ENCODE data around the gene HUS1.

Gene HUS1

DNA sequence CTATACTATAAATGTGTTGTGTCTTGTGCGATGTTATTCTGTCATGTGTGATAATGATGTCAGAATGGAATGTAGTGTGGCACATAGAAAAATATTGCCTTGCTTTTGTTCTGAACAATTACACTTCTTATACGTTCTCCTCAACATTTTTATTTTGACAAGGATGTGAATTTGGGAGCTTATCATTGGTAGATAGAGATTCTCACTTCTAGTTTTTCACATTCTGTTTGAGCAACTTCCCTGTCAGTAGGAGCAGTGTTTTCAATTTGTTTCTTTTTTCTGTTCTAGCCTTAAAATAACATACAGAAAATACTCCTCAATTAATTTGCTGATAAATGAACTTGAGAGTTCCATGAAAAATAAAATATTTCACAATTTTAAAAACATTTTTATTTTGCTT is 31.9 kb upstream of the HUS1 start (continued):
- TF ChIP-seq ZBTB20 (tag by site-specific recombination; IDR thresholded peaks at IDR 0.05) (no peak), MEIS1 (CRISPR knock-in tag; IDR thresholded peaks at IDR 0.05; ENCODE audit: borderline replicate concordance) (no peak), ZNF560 (tag by site-specific recombination; IDR thresholded peaks at IDR 0.05; ENCODE audit: borderline replicate concordance) (no peak), ZNF138 (tag by site-specific recombination; IDR thresholded peaks at IDR 0.05; ENCODE audit: borderline replicate concordance) (no peak)
- TF ChIP-seq, protein P1, sequence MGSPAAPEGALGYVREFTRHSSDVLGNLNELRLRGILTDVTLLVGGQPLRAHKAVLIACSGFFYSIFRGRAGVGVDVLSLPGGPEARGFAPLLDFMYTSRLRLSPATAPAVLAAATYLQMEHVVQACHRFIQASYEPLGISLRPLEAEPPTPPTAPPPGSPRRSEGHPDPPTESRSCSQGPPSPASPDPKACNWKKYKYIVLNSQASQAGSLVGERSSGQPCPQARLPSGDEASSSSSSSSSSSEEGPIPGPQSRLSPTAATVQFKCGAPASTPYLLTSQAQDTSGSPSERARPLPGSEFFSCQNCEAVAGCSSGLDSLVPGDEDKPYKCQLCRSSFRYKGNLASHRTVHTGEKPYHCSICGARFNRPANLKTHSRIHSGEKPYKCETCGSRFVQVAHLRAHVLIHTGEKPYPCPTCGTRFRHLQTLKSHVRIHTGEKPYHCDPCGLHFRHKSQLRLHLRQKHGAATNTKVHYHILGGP (tag by site-specific recombination; IDR thresholded peaks at IDR 0.05), result no peak

DNA sequence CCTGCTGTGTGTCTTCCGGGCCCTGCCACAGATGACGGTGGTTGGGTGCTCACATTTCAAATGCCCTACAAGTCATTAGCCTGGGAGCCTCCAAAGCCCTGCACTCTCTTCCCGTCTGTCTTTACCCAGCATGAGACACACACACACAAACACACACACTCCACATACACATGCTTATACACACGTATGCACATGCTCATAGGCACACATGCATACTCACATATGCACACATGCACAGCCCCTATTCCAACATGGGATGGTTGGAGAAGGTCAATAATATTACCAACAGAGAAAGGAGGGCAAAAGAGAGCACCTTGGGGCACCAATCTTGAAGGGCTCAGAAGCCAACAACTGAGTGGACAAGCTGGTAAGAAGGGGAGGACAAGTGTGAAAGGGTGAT is 30.5 kb upstream of the HUS1 start:
- POLR2A ChIA-PET, result no interaction called here
- Histone ChIP-seq H3K4me1 (ENCODE audit: control insufficient read depth, insufficient read depth, low read length) (no peaks in the 10 kb centered on the region), H3K36me3 (ENCODE audit: control insufficient read depth in 2 of 2, insufficient read depth in 1 of 2, low read length in 2 of 2) (no peaks in the 10 kb centered on the region), H3K27ac (ENCODE audit: extremely low read depth, low read depth, low read length) (no peak overlapping the region), H3K4me3 (ENCODE audit: low read depth, low read length) (no peak overlapping the region), H3K9me3 (ENCODE audit: control insufficient read depth, insufficient read depth, low read depth, low read length) (no peaks in the 10 kb centered on the region)
- TF ChIP-seq ZBTB48 (tag by site-specific recombination; IDR thresholded peaks at IDR 0.05) (no peak), ZEB2 (tag by site-specific recombination; IDR thresholded peaks at IDR 0.05) (no peak), ZNF521 (tag by site-specific recombination; IDR thresholded peaks at IDR 0.05) (no peak), OVOL3 (tag by site-specific recombination; IDR thresholded peaks at IDR 0.05) (no peak), ZNF114 (tag by site-specific recombination; IDR thresholded peaks at IDR 0.05) (no peak), ZNF416 (tag by site-specific recombination; IDR thresholded peaks at IDR 0.05) (no peak), ZNF19 (tag by site-specific recombination; IDR thresholded peaks at IDR 0.05; ENCODE audit: low read depth) (no peak), ZBTB21 (tag by site-specific recombination; IDR thresholded peaks at IDR 0.05) (no peak), ZNF48 (tag by site-specific recombination; IDR thresholded peaks at IDR 0.05) (no peak), ZNF214 (tag by site-specific recombination; IDR thresholded peaks at IDR 0.05; ENCODE audit: borderline replicate concordance) (no peak)
- TF ChIP-seq, protein P2, sequence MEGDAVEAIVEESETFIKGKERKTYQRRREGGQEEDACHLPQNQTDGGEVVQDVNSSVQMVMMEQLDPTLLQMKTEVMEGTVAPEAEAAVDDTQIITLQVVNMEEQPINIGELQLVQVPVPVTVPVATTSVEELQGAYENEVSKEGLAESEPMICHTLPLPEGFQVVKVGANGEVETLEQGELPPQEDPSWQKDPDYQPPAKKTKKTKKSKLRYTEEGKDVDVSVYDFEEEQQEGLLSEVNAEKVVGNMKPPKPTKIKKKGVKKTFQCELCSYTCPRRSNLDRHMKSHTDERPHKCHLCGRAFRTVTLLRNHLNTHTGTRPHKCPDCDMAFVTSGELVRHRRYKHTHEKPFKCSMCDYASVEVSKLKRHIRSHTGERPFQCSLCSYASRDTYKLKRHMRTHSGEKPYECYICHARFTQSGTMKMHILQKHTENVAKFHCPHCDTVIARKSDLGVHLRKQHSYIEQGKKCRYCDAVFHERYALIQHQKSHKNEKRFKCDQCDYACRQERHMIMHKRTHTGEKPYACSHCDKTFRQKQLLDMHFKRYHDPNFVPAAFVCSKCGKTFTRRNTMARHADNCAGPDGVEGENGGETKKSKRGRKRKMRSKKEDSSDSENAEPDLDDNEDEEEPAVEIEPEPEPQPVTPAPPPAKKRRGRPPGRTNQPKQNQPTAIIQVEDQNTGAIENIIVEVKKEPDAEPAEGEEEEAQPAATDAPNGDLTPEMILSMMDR (tag by site-specific recombination; IDR thresholded peaks at IDR 0.05), result no peak
- TF ChIP-seq, protein P3, sequence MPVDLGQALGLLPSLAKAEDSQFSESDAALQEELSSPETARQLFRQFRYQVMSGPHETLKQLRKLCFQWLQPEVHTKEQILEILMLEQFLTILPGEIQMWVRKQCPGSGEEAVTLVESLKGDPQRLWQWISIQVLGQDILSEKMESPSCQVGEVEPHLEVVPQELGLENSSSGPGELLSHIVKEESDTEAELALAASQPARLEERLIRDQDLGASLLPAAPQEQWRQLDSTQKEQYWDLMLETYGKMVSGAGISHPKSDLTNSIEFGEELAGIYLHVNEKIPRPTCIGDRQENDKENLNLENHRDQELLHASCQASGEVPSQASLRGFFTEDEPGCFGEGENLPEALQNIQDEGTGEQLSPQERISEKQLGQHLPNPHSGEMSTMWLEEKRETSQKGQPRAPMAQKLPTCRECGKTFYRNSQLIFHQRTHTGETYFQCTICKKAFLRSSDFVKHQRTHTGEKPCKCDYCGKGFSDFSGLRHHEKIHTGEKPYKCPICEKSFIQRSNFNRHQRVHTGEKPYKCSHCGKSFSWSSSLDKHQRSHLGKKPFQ (tag by site-specific recombination; IDR thresholded peaks at IDR 0.05), result no peak
- TF ChIP-seq, protein P4, sequence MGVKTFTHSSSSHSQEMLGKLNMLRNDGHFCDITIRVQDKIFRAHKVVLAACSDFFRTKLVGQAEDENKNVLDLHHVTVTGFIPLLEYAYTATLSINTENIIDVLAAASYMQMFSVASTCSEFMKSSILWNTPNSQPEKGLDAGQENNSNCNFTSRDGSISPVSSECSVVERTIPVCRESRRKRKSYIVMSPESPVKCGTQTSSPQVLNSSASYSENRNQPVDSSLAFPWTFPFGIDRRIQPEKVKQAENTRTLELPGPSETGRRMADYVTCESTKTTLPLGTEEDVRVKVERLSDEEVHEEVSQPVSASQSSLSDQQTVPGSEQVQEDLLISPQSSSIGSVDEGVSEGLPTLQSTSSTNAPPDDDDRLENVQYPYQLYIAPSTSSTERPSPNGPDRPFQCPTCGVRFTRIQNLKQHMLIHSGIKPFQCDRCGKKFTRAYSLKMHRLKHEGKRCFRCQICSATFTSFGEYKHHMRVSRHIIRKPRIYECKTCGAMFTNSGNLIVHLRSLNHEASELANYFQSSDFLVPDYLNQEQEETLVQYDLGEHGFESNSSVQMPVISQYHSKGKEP (tag by site-specific recombination; IDR thresholded peaks at IDR 0.05), result no peak
- TF ChIP-seq, protein P5, sequence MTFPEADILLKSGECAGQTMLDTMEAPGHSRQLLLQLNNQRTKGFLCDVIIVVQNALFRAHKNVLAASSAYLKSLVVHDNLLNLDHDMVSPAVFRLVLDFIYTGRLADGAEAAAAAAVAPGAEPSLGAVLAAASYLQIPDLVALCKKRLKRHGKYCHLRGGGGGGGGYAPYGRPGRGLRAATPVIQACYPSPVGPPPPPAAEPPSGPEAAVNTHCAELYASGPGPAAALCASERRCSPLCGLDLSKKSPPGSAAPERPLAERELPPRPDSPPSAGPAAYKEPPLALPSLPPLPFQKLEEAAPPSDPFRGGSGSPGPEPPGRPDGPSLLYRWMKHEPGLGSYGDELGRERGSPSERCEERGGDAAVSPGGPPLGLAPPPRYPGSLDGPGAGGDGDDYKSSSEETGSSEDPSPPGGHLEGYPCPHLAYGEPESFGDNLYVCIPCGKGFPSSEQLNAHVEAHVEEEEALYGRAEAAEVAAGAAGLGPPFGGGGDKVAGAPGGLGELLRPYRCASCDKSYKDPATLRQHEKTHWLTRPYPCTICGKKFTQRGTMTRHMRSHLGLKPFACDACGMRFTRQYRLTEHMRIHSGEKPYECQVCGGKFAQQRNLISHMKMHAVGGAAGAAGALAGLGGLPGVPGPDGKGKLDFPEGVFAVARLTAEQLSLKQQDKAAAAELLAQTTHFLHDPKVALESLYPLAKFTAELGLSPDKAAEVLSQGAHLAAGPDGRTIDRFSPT (tag by site-specific recombination; IDR thresholded peaks at IDR 0.05), result no peak
- CTCF ChIA-PET, result no interaction called here
